Prostate gland (tissue), 2 donors: ENCODE results near the gene KRT78. TPM values are rescaled to one million over a fixed set of nuclear protein-coding genes. Genes with fewer than 3 reads are reported as not detected.
"Not testable (repeated sequence)": the region's sequence is repeated elsewhere in the genome, so short reads cannot be mapped to it uniquely, and the experiment has no call there.

Experiments
- DNase-seq: peaks from one replicate; pipeline ENCODE4 v3.0.0-alpha.2; 2019; ENCODE audit warnings: low spot score
- H3K27ac ChIP-seq, 2 donors: fragments of 200-600 bp; sonication (generic); 2 replicates each; pipeline ENCODE4 v1.5.1; 2017 to 2019
- H3K27me3 ChIP-seq: fragments of 200-600 bp; sonication (generic); replicated peaks from 2 replicates; pipeline ENCODE4 v1.5.1; 2019; ENCODE audit not compliant: insufficient read depth
- H3K36me3 ChIP-seq, 2 donors: fragments of 200-600 bp; sonication (generic); 1 replicate in 1 of 2; 2 replicates in 1 of 2; pipeline versions ENCODE4 v1.5.1 to v1.8.1; 2017 to 2019
- H3K4me1 ChIP-seq: fragments of 200-600 bp; sonication (generic); replicated peaks from 2 replicates; pipeline ENCODE4 v1.5.1; 2019
- H3K4me3 ChIP-seq, 2 donors: fragments of 200-600 bp; sonication (generic); 2 replicates each; pipeline ENCODE4 v1.5.1; 2017 to 2019
- H3K9me3 ChIP-seq: fragments of 200-600 bp; sonication (generic); 2 replicates; pipeline ENCODE4 v1.5.1; 2017
- POLR2A ChIP-seq: fragments of 450-650 bp; IDR thresholded peaks from one replicate; pipeline ENCODE4 v1.6.1; 2016; ENCODE audit warnings: antibody characterized with exemption, mild to moderate bottlenecking
- POLR2AphosphoS5 ChIP-seq: sonication (generic); formaldehyde crosslinking; IDR thresholded peaks from one replicate; pipeline ENCODE4 v1.6.1; 2017; ENCODE audit warnings: antibody characterized with exemption
- WGBS: methylation state at CpG from one replicate; pipeline ENCODE4 v1.1.5; 2018; 5-methylcytosine and 5-hydroxymethylcytosine counted together
- intact Hi-C: fragments of 100-400 bp; cut with DNase I; formaldehyde crosslinking; loops from one replicate; pipeline ENCODE4 v1.14.2; 2022
- total RNA-seq, 2 donors: library from RNA; depleted of rRNA; stranded (reverse); fragments of >200 nt; gene quantifications; one replicate each; pipeline ENCODE4 v1.1.0, GENCODE V29; 2016
- TF ChIP-seq, protein P1 (sequence below), 4 experiments: fragments of 200-600 bp in 2 of 4; fragments of 450-650 bp in 2 of 4; sonication (generic) in 2 of 4; IDR thresholded peaks; 1 replicate in 3 of 4; 2 replicates in 1 of 4; pipeline ENCODE4 v1.5.1; 2016 to 2019; ENCODE audit warnings: antibody characterized with exemption in 4 of 4, mild to moderate bottlenecking in 2 of 4, moderate library complexity in 2 of 4

The KRT78 gene
- total RNA-seq, 2 donors from 2014 or later: 1.0 TPM; not detected in 1

DNA sequence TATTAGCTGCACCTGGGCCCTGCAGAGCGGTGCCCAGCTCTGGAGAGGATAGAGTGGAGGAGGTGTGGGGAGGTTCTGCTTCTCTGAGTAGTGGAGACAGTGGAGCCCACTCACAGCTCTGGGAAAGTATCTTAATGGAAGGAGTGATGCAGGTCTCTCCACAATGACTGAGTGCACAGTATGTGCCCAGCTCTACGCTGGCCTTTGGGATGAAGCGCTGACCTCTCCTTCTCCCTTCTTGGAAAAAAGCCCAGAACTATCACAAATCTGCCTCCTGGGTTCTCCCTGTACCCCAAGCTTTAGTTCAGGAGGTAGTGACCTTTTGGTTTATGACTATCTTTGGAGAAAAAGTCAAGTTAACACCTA, 52.4 kb downstream of the KRT78 start:
- 98% methylated on average over 3 of the region's 3 CpGs for WGBS
- TF ChIP-seq POLR2A (no peak), POLR2AphosphoS5 (no peak)
- TF ChIP-seq, protein P1, sequence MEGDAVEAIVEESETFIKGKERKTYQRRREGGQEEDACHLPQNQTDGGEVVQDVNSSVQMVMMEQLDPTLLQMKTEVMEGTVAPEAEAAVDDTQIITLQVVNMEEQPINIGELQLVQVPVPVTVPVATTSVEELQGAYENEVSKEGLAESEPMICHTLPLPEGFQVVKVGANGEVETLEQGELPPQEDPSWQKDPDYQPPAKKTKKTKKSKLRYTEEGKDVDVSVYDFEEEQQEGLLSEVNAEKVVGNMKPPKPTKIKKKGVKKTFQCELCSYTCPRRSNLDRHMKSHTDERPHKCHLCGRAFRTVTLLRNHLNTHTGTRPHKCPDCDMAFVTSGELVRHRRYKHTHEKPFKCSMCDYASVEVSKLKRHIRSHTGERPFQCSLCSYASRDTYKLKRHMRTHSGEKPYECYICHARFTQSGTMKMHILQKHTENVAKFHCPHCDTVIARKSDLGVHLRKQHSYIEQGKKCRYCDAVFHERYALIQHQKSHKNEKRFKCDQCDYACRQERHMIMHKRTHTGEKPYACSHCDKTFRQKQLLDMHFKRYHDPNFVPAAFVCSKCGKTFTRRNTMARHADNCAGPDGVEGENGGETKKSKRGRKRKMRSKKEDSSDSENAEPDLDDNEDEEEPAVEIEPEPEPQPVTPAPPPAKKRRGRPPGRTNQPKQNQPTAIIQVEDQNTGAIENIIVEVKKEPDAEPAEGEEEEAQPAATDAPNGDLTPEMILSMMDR (IDR thresholded peaks at IDR 0.05): no peak
- intact Hi-C loops: no loop called here

DNA sequence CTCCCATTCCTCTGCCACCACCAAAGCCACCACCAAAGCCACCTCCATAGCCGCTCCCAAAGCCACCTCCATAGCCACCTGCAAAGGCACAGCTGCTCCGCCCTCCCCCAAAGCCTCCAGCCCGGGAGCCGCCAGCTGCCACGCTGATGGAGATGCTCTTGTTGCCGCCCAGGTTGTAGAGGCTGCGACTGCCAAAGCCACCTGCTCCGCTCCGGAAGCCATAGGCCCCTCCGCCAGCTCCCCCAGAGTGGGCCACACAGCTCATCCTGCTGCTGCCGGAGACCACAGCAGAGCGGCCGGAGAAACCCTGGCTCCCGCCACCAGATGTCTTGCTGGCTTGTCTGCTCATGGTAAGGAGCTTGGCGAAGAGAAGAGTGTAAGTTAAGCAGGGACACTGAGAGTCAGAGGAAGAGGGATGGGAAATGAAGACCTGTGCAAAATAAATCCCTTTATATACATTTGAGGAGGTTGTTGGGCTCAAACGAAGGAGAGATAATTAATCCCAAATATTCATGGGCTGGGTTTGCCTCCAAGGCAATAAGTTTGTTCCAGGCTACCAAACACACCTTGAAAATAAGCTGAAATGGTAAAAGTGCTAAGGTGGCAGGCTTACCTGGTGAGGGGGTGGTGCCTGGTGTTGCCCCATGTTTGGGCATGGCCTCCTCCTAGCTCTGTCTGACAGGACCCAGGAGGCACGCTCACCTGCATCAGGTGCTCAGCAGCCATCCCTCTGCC, 52.9 kb downstream of the KRT78 start, which contains the start of gene KRT3:
KRT3 (minus strand) TSS at position 424 of the 735 bp plus-strand sequence; CDS start at position 349, 75 bp downstream.
- H3K36me3 ChIP-seq: no peaks in the 10 kb centered on the region
- TF ChIP-seq POLR2A: no peak
- TF ChIP-seq POLR2AphosphoS5: no peak
- no peak within 1 kb of the TSS for H3K27ac ChIP-seq
- H3K4me3 ChIP-seq: no peak within 1 kb of the TSS
- no peaks in the 10 kb centered on the region for H3K4me1 ChIP-seq
- peaks cover 4% of the 10 kb centered on the region for H3K27me3 ChIP-seq
- H3K9me3 ChIP-seq: no peaks in the 10 kb centered on the region
- DNase-seq: no peak
- 91% methylated on average over 17 of the region's 17 CpGs for WGBS
- intact Hi-C loops: no loop called here

More for the DNA sequence above, 52.4 kb downstream of the KRT78 start:
- H3K4me1 ChIP-seq: no peaks in the 10 kb centered on the region
- no peaks in the 10 kb centered on the region for H3K36me3 ChIP-seq
- no peak overlapping the region for H3K4me3 ChIP-seq
- no peak overlapping the region for H3K27ac ChIP-seq
- no peaks in the 10 kb centered on the region for H3K9me3 ChIP-seq
- H3K27me3 ChIP-seq: peaks cover 2% of the 10 kb centered on the region
- no peak for DNase-seq

DNA sequence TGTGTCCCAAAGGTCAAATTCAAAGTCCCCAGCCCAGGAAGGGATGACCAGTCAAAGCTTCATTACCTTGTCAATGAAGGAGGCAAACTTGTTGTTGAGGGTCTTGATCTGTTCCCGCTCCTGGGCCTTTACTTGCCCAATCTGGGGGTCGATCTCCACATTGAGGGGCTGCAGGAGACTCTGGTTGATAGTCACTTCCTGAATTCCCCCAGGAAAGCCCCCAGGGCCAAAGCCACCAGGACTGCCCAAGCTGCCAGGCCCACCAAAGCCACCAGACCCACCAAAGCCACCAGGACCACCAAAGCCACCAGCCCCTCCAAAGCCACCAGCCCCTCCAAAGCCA, 53.5 kb downstream of the KRT78 start:
- DNase-seq, intact Hi-C loops: not testable (repeated sequence)

DNA sequence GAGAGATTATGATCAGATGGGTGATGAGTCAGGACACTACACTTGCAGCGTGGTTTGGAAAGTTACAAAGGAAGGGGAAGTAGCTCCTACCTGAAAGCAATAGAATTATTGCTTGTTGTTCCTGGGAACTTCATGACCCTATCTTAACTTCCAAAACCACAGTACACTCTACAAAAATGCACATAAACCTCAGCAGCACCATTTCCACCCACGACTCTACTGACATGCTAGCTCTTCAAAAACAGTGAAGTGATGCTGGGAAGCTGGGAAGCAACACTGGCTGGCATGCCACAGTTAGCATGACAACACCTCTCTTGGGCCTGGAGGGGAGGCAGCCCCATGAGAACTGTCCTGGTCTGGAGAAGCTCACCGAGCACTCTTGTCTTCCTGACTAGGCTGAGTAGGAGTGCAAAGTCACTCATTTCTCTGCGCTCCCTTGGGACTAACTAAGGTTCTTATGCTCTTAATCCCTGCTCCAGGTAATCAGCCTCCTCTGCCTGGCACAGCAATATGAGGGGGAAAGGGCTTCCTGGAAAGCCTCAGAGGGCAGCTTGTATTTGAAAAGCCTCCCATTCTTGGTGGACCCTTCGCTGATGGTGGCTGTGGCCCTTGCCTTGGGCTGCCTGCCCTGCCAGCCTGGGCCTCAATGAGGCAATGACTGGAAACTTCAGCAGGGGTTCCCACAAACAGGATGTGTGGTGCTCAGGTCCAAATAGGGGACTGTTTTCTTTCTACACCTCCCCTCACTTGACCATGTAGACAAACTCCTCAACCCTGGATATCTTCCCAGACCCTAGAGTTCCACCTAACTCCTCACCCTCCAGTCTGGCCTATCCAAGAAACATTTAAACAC, 54.1 kb downstream of the KRT78 start:
- H3K36me3 ChIP-seq: no peaks in the 10 kb centered on the region
- no peaks in the 10 kb centered on the region for H3K9me3 ChIP-seq
- WGBS: 76% methylated on average over 5 of the region's 5 CpGs
- DNase-seq: no peak
- no peak overlapping the region for H3K4me3 ChIP-seq
- no peak overlapping the region for H3K27ac ChIP-seq
- intact Hi-C loops: no loop called here
- H3K27me3 ChIP-seq: peaks cover 8% of the 10 kb centered on the region
- no peaks in the 10 kb centered on the region for H3K4me1 ChIP-seq
- TF ChIP-seq POLR2A (no peak), POLR2AphosphoS5 (no peak)
- TF ChIP-seq, protein P1 (IDR thresholded peaks at IDR 0.05): no peak

More for the DNA sequence above, 53.5 kb downstream of the KRT78 start:
- H3K36me3 ChIP-seq, H3K4me3 ChIP-seq, H3K4me1 ChIP-seq, H3K9me3 ChIP-seq, H3K27me3 ChIP-seq, H3K27ac ChIP-seq: not testable (repeated sequence)
- WGBS: 94% methylated on average over 2 of the region's 2 CpGs

DNA sequence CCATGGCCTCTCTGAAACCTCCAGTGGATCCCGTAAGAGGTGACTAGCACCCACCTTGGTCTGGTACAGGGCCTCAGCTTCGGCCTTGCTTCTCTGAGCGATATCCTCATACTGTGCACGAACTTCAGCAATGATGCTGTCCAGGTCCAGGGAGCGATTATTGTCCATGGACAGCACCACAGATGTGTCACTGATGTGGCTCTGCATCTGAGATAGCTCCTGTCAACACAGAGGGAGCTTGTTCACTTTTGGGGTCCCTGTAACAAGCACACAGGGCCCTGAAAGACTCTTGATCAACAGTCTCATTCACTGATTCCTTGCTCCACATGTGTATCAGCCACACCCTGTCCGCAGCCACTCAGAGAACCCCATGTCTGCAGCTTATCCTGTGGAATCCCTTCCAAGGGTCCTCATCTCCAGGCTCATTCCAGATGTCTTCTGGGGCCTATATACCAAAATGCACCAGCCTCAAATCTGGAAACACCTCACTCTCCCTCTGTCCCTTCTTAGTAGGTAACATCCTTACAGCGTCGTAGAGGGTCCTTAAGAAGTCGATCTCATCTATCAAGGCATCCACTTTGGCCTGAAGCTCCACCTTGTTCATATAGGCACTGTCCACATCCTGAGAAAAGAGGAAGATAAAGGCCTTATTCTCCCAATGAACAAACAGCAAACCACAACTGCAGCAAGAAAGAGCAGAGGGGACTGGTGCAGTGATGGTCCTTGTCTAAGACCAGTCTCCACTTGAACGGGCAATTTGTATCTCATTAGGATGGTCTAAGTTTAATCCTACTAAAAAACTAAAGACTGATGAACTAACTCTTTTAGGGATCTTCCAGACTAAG, 56.4 kb downstream of the KRT78 start:
- no peak for TF ChIP-seq POLR2A
- TF ChIP-seq POLR2AphosphoS5: no peak
- TF ChIP-seq, protein P1 (IDR thresholded peaks at IDR 0.05): no peak
- WGBS: 82% methylated on average over 10 of the region's 10 CpGs
- intact Hi-C loops: no loop called here
- no peaks in the 10 kb centered on the region for H3K9me3 ChIP-seq
- peaks cover 9% of the 10 kb centered on the region for H3K27me3 ChIP-seq
- no peak overlapping the region for H3K27ac ChIP-seq
- no peaks in the 10 kb centered on the region for H3K4me1 ChIP-seq
- no peak for DNase-seq
- H3K36me3 ChIP-seq: no peaks in the 10 kb centered on the region
- no peak overlapping the region for H3K4me3 ChIP-seq
